GM23248 (cell line): ENCODE data around the gene DPH3. TPM values are rescaled to one million over a fixed set of nuclear protein-coding genes. Genes with fewer than 3 reads are reported as not detected.
A peak's percentile ranks its signal among the peaks of the same experiment; 100 is the strongest.

Experiments
- DNase-seq: peaks from one replicate; pipeline ENCODE4 v3.0.0-alpha.2; 2015
- H2AFZ ChIP-seq: fragments of 200-600 bp; sonication (generic); 2 replicates; pipeline ENCODE4 v1.6.1; 2016; ENCODE audit warnings: antibody characterized with exemption
- H3F3A ChIP-seq: fragments of 200-600 bp; sonication (generic); 2 replicates; pipeline ENCODE4 v1.6.1; 2016; ENCODE audit warnings: mild to moderate bottlenecking, antibody characterized with exemption, mixed run types; ENCODE audit not compliant: insufficient read depth
- H3K27ac ChIP-seq: fragments of 200-600 bp; sonication (generic); 2 replicates; pipeline ENCODE4 v1.5.1; 2016; ENCODE audit warnings: mild to moderate bottlenecking
- H3K27me3 ChIP-seq: fragments of 200-600 bp; sonication (generic); replicated peaks from 2 replicates; pipeline ENCODE4 v1.6.1; 2016; ENCODE audit warnings: mild to moderate bottlenecking; ENCODE audit not compliant: insufficient read depth
- H3K36me3 ChIP-seq: fragments of 200-600 bp; sonication (generic); 2 replicates; pipeline ENCODE4 v1.6.1; 2016; ENCODE audit warnings: low read depth, mild to moderate bottlenecking
- H3K4me1 ChIP-seq: fragments of 200-600 bp; sonication (generic); 2 replicates; pipeline ENCODE4 v1.6.1; 2016; ENCODE audit warnings: mild to moderate bottlenecking; ENCODE audit not compliant: insufficient read depth
- H3K4me2 ChIP-seq: fragments of 200-600 bp; sonication (generic); one replicate; pipeline ENCODE4 v1.6.1; 2016; ENCODE audit warnings: mild to moderate bottlenecking; ENCODE audit not compliant: unreplicated experiment
- H3K4me3 ChIP-seq: fragments of 200-600 bp; sonication (generic); 2 replicates; pipeline ENCODE4 v1.5.1; 2016; ENCODE audit warnings: mild to moderate bottlenecking
- H3K79me2 ChIP-seq: fragments of 200-600 bp; sonication (generic); 2 replicates; pipeline ENCODE4 v1.6.1; 2016; ENCODE audit warnings: mild to moderate bottlenecking; ENCODE audit not compliant: insufficient read depth
- H3K9ac ChIP-seq: fragments of 200-600 bp; sonication (generic); 2 replicates; pipeline ENCODE4 v1.6.1; 2016; ENCODE audit warnings: mild to moderate bottlenecking
- H3K9me2 ChIP-seq: fragments of 200-600 bp; sonication (generic); 2 replicates; pipeline ENCODE4 v1.6.1; 2016; ENCODE audit warnings: mixed run types, mild to moderate bottlenecking, moderate library complexity; ENCODE audit not compliant: insufficient read depth
- H3K9me3 ChIP-seq: fragments of 200-600 bp; sonication (generic); one replicate; pipeline ENCODE4 v1.6.1; 2017; ENCODE audit warnings: low read depth
- H4K20me1 ChIP-seq: fragments of 200-600 bp; sonication (generic); 2 replicates; pipeline ENCODE4 v1.6.0; 2016; ENCODE audit not compliant: insufficient read depth
- EZH2 ChIP-seq: fragments of 200-600 bp; sonication (generic); IDR thresholded peaks from 2 replicates; pipeline ENCODE4 v1.6.1; 2018; ENCODE audit warnings: antibody characterized with exemption, mild to moderate bottlenecking; ENCODE audit not compliant: insufficient read depth, poor library complexity, severe bottlenecking
- EZH2phosphoT487 ChIP-seq: fragments of 200-600 bp; sonication (generic); IDR thresholded peaks from 2 replicates; pipeline ENCODE4 v1.6.1; 2018; ENCODE audit warnings: antibody characterized with exemption, moderate library complexity, mild to moderate bottlenecking, low read depth; ENCODE audit not compliant: insufficient read depth
- WGBS, 2 experiments: methylation state at CpG; one replicate each; pipeline ENCODE4 v1.1.6; 2015 to 2017; ENCODE audit warnings: low lambda C conversion rate in 2 of 2, low coverage in 1 of 2; ENCODE audit errors: missing lambda C conversion rate in 2 of 2; 5-methylcytosine and 5-hydroxymethylcytosine counted together
- in situ Hi-C: fragments of 300-500 bp; cut with MboI; formaldehyde crosslinking; loops from 2 replicates; pipeline ENCODE4 v1.15.0; 2020
- polyA plus RNA-seq: library from polyadenylated mRNA; unstranded; fragments of >200 nt; fragmentation: Nextera tagmentation; extraction: Ambion mirVana; gene quantifications from 2 replicates; pipeline ENCODE4 v1.2.1, GENCODE V29; 2016
- total RNA-seq: library from RNA; depleted of rRNA; stranded (reverse); fragments of >200 nt; shearing (Covaris generic); gene quantifications from 2 replicates; pipeline ENCODE4 v1.2.3, GENCODE V29; 2014

The DPH3 gene
- total and polyA plus RNA-seq, 2 experiments from 2014 or later: 27.1 to 51.3 TPM

- Histone ChIP-seq H3K9ac (no peak overlapping the region), H4K20me1 (no peaks in the 10 kb centered on the region), H3K4me1 (0 out of 2 replicates have a peak, but pooled peaks cover 6% of the 10 kb centered on the region), H3K36me3 (0 out of 2 replicates have a peak, but pooled peaks cover 12% of the 10 kb centered on the region), H3K9me3 (no peaks in the 10 kb centered on the region), H3F3A (no peaks in the 10 kb centered on the region), H3K27ac (no peak overlapping the region), H2AFZ (0 out of 2 replicates have a peak overlapping the region, but pooled peaks have one; percentile 0), H3K4me2 (no peak overlapping the region), H3K4me3 (no peak overlapping the region), H3K27me3 (no peaks in the 10 kb centered on the region), H3K9me2 (no peaks in the 10 kb centered on the region), H3K79me2 (0 out of 2 replicates have a peak, but pooled peaks cover 3% of the 10 kb centered on the region)
- WGBS, 2 experiments: 62 to 63% methylated on average over 9 of the region's 9 CpGs
- in situ Hi-C loops: loop anchor here (10.0 to 25.0 kb wide), 3 partner anchors 257 to 914 kb away; no protein-coding TSS in a partner anchor
- TF ChIP-seq EZH2phosphoT487 (no peak), EZH2 (no peak)
- DNase-seq: no peak
Measured at GRCh38 chr3:16297997-16298885, 33.5 kb upstream of the DPH3 start.

GRCh38 chr3:16295298-16295890 is 30.7 kb upstream of the DPH3 start:
- Histone ChIP-seq H3K9me2 (no peaks in the 10 kb centered on the region), H3K27ac (no peak overlapping the region), H3K9me3 (no peaks in the 10 kb centered on the region), H3K36me3 (0 out of 2 replicates have a peak, but pooled peaks cover 12% of the 10 kb centered on the region), H3F3A (0 out of 2 replicates have a peak, but pooled peaks cover 4% of the 10 kb centered on the region), H3K27me3 (no peaks in the 10 kb centered on the region), H2AFZ (no peak overlapping the region), H3K4me2 (no peak overlapping the region), H3K79me2 (0 out of 2 replicates have a peak, but pooled peaks cover 12% of the 10 kb centered on the region), H3K9ac (no peak overlapping the region), H4K20me1 (no peaks in the 10 kb centered on the region), H3K4me3 (no peak overlapping the region), H3K4me1 (peaks cover 15% of the 10 kb centered on the region)
- WGBS, 2 experiments: 87 to 92% methylated on average over 3 of the region's 3 CpGs
- no peak for DNase-seq
- TF ChIP-seq EZH2 (no peak), EZH2phosphoT487 (no peak)
- in situ Hi-C loops: loop anchor here (10.0 to 25.0 kb wide), 3 partner anchors 259 to 917 kb away; no protein-coding TSS in a partner anchor

GRCh38 chr3:16294844-16295243 is 30.1 kb upstream of the DPH3 start:
- H3K36me3 ChIP-seq: 0 out of 2 replicates have a peak, but pooled peaks cover 12% of the 10 kb centered on the region
- in situ Hi-C loops: loop anchor here (10.0 to 25.0 kb wide), 3 partner anchors 260 to 917 kb away; no protein-coding TSS in a partner anchor
- H3K27me3 ChIP-seq: no peaks in the 10 kb centered on the region
- peaks cover 17% of the 10 kb centered on the region for H3K4me1 ChIP-seq
- H3K9me3 ChIP-seq: no peaks in the 10 kb centered on the region
- no peak overlapping the region for H3K4me2 ChIP-seq
- 92% methylated on average over 5 of the region's 5 CpGs for WGBS, 2 experiments
- peaks cover 8% of the 10 kb centered on the region; the same call in 1 of the 2 replicates for H3F3A ChIP-seq
- 0 out of 2 replicates have a peak, but pooled peaks cover 12% of the 10 kb centered on the region for H3K79me2 ChIP-seq
- no peak for DNase-seq
- H4K20me1 ChIP-seq: no peaks in the 10 kb centered on the region
- no peaks in the 10 kb centered on the region for H3K9me2 ChIP-seq
- H3K4me3 ChIP-seq: no peak overlapping the region
- no peak overlapping the region for H3K9ac ChIP-seq
- H2AFZ ChIP-seq: no peak overlapping the region
- H3K27ac ChIP-seq: no peak overlapping the region
- TF ChIP-seq EZH2 (no peak), EZH2phosphoT487 (no peak)

GRCh38 chr3:16290827-16291196 is 26.1 kb upstream of the DPH3 start:
- H3K9me3 ChIP-seq: no peaks in the 10 kb centered on the region
- H3K9ac ChIP-seq: no peak overlapping the region
- no peak overlapping the region for H3K27ac ChIP-seq
- DNase-seq: peak; percentile 19
- no peaks in the 10 kb centered on the region for H3K9me2 ChIP-seq
- no peaks in the 10 kb centered on the region for H3K36me3 ChIP-seq
- H3K4me2 ChIP-seq: no peak overlapping the region
- WGBS, 2 experiments: 46 to 53% methylated on average over 2 of the region's 2 CpGs
- in situ Hi-C loops: loop anchor here (10.0 to 25.0 kb wide), 3 partner anchors 264 to 921 kb away; no protein-coding TSS in a partner anchor
- H3K4me3 ChIP-seq: no peak overlapping the region
- 0 out of 2 replicates have a peak, but pooled peaks cover 12% of the 10 kb centered on the region for H3K79me2 ChIP-seq
- no peak overlapping the region for H2AFZ ChIP-seq
- peaks cover 17% of the 10 kb centered on the region; the same call in 1 of the 2 replicates for H3F3A ChIP-seq
- no peaks in the 10 kb centered on the region for H3K27me3 ChIP-seq
- peaks cover 25% of the 10 kb centered on the region for H3K4me1 ChIP-seq
- no peaks in the 10 kb centered on the region for H4K20me1 ChIP-seq
- TF ChIP-seq EZH2phosphoT487: no peak
- no peak for TF ChIP-seq EZH2
